HEK293 (cell line): ENCODE data around the gene TEX19.

ENCODE experiments used
- CTCF ChIA-PET: fragments of 350-600 bp; formaldehyde crosslinking; extraction: SDS; loops from one replicate; lab custom pipeline; 2021; ENCODE audit warnings: antibody characterized with exemption; lab: Yijun Ruan, JAX
- POLR2A ChIA-PET: fragments of 300-600 bp; formaldehyde crosslinking; extraction: SDS; loops from one replicate; lab custom pipeline; 2020; ENCODE audit warnings: antibody characterized with exemption, inconsistent platforms; lab: Yijun Ruan, JAX
- H3K27ac ChIP-seq: fragments of 200-500 bp; sonication (Bioruptor generic); 2 replicates; pipeline ENCODE4 v1.5.1; 2014; ENCODE audit warnings: low read depth, low read length, control low read depth, inconsistent platforms; ENCODE audit errors: extremely low read depth
- H3K36me3 ChIP-seq, 2 experiments: fragments of 200-500 bp in 1 of 2; sonication (Bioruptor generic) in 1 of 2; 1 replicate in 1 of 2; 2 replicates in 1 of 2; pipeline ENCODE4 v1.5.1; 2014 to 2017; ENCODE audit warnings: inconsistent platforms in 2 of 2, low read length in 2 of 2; ENCODE audit not compliant: control insufficient read depth in 2 of 2, insufficient read depth in 1 of 2
- H3K4me1 ChIP-seq: fragments of 200-500 bp; sonication (Bioruptor generic); 2 replicates; pipeline ENCODE4 v1.5.1; 2014; ENCODE audit warnings: mild to moderate bottlenecking, low read length, inconsistent platforms; ENCODE audit not compliant: control insufficient read depth, insufficient read depth
- H3K4me3 ChIP-seq: 2 replicates; pipeline ENCODE4 v1.5.1; 2011; ENCODE audit warnings: low read depth, mild to moderate bottlenecking, control low read depth, low read length, moderate library complexity
- H3K9me3 ChIP-seq: fragments of 200-500 bp; sonication (Bioruptor generic); 2 replicates; pipeline ENCODE4 v1.5.1; 2014; ENCODE audit warnings: low read depth, low read length, inconsistent platforms; ENCODE audit not compliant: control insufficient read depth, insufficient read depth
- ATF2 ChIP-seq: fragments of 450-650 bp; formaldehyde crosslinking; IDR thresholded peaks from 2 replicates; pipeline ENCODE4 v1.5.1; 2016; ENCODE audit warnings: missing biosample characterization, missing genetic modification characterization, low read depth
- BCL11A ChIP-seq: fragments of 450-650 bp; formaldehyde crosslinking; IDR thresholded peaks from 2 replicates; pipeline ENCODE4 v1.5.1; 2016; ENCODE audit warnings: low read depth, missing biosample characterization, missing genetic modification characterization
- GLIS1 ChIP-seq: fragments of 450-650 bp; formaldehyde crosslinking; IDR thresholded peaks from 2 replicates; pipeline ENCODE4 v1.5.1; 2016; ENCODE audit warnings: missing biosample characterization, missing genetic modification characterization
- GLIS2 ChIP-seq: fragments of 450-650 bp; formaldehyde crosslinking; IDR thresholded peaks from 2 replicates; pipeline ENCODE4 v1.5.1; 2016; ENCODE audit warnings: missing biosample characterization, missing genetic modification characterization
- HOXD13 ChIP-seq: sonication (generic); formaldehyde crosslinking; IDR thresholded peaks from 2 replicates; pipeline ENCODE4 v1.8.0; 2022; ENCODE audit warnings: missing genetic modification reagents, borderline replicate concordance
- OVOL3 ChIP-seq: fragments of 450-650 bp; formaldehyde crosslinking; IDR thresholded peaks from 2 replicates; pipeline ENCODE4 v1.5.1; 2016; ENCODE audit warnings: missing biosample characterization, missing genetic modification characterization
- PATZ1 ChIP-seq: fragments of 450-650 bp; formaldehyde crosslinking; IDR thresholded peaks from 2 replicates; pipeline ENCODE4 v1.5.1; 2016; ENCODE audit warnings: missing biosample characterization, missing genetic modification characterization
- TCF7L2 ChIP-seq: IDR thresholded peaks from 2 replicates; pipeline ENCODE4 v1.6.1; 2011; ENCODE audit warnings: low read depth, mild to moderate bottlenecking, inconsistent platforms, low read length, moderate library complexity, borderline replicate concordance
- ZBTB26 ChIP-seq: fragments of 450-650 bp; formaldehyde crosslinking; optimal IDR thresholded peaks from 2 replicates; pipeline ENCODE3; 2016; ENCODE audit warnings: missing biosample characterization, mild to moderate bottlenecking, missing genetic modification characterization
- ZFP69B ChIP-seq: fragments of 450-650 bp; formaldehyde crosslinking; IDR thresholded peaks from 2 replicates; pipeline ENCODE4 v1.5.1; 2016; ENCODE audit warnings: missing biosample characterization, missing genetic modification characterization
- ZNF157 ChIP-seq: fragments of 450-650 bp; formaldehyde crosslinking; IDR thresholded peaks from 2 replicates; pipeline ENCODE4 v1.5.1; 2016; ENCODE audit warnings: missing biosample characterization, missing genetic modification characterization
- ZNF174 ChIP-seq: fragments of 450-650 bp; formaldehyde crosslinking; IDR thresholded peaks from 2 replicates; pipeline ENCODE4 v1.5.0; 2017; ENCODE audit warnings: missing biosample characterization, mild to moderate bottlenecking, missing genetic modification characterization
- ZNF404 ChIP-seq: fragments of 450-650 bp; formaldehyde crosslinking; IDR thresholded peaks from 2 replicates; pipeline ENCODE4 v1.5.1; 2017; ENCODE audit warnings: missing biosample characterization, missing genetic modification characterization
- ZSCAN23 ChIP-seq: fragments of 450-650 bp; formaldehyde crosslinking; IDR thresholded peaks from 2 replicates; pipeline ENCODE4 v1.5.1; 2016; ENCODE audit warnings: missing biosample characterization, missing genetic modification characterization
- ZSCAN30 ChIP-seq: fragments of 450-650 bp; IDR thresholded peaks from 2 replicates; pipeline ENCODE4 v1.5.1; 2018; ENCODE audit warnings: missing biosample characterization, mild to moderate bottlenecking, missing genetic modification characterization, moderate library complexity
- TF ChIP-seq, protein P1 (sequence below): fragments of 450-650 bp; formaldehyde crosslinking; IDR thresholded peaks from 2 replicates; pipeline ENCODE4 v1.5.1; 2016; ENCODE audit warnings: missing biosample characterization, missing genetic modification characterization
- TF ChIP-seq, protein P2 (sequence below): fragments of 450-650 bp; formaldehyde crosslinking; IDR thresholded peaks from 2 replicates; pipeline ENCODE4 v1.5.1; 2016; ENCODE audit warnings: missing biosample characterization, missing genetic modification characterization
- TF ChIP-seq, protein P3 (sequence below): fragments of 450-650 bp; formaldehyde crosslinking; IDR thresholded peaks from 2 replicates; pipeline ENCODE4 v1.5.1; 2016; ENCODE audit warnings: missing biosample characterization, missing genetic modification characterization
- TF ChIP-seq, protein P4 (sequence below): fragments of 450-650 bp; formaldehyde crosslinking; IDR thresholded peaks from 2 replicates; pipeline ENCODE4 v1.5.1; 2017; ENCODE audit warnings: missing biosample characterization, missing genetic modification characterization

The TEX19 gene

DNA sequence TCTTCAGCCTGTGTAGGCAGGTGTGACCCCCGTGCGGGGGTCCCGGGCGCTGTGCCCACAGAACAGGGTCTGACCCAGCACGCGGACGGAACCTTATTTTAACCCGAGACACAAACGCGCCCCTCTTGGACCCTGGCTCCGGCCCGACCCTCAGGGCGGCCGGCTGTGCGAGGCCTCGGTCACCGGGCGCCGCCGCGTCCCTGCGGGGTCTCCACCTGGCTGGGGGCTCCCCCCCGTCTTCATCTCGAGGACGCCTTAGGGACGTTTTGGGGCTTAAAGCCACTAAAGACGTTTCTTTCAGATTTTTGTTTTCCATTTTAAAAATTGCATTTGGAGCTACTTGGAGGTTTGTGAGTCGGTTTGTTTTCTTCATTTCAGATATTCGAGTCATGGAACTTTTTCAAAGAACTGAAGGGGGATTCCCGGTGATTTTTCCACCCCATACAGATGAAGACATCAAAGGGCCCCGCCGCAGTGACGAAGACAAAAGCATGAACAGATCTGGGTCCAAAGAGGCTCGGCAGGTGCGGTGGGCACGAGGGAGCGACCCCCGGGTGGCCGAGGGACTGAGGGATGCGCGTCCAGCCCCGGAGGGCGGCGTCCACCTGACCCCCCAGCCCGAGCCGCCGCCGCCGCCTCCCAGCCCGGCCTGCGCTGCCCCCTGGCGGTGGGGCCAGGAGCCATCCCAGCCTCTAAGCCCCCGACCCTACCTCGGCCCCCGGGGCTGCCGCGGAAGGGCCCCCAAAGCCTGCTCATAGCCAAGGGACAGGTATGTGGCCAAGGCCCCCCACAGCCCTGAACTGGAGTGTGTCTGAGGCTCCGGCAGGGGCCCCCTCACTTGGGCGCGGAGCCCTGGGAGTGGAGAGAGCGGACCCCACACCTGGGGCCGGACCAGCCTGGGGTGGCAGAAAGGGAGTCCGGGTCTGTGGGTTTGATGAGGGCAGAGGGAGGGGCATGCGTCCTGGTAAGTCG, 37.8 kb upstream of the TEX19 start:
- CTCF ChIA-PET: interaction anchor here (0.6 to 2.8 kb wide), 23 partner anchors 9 to 166 kb away, joined by 3 to 27 read pairs (median 4); no protein-coding TSS in a partner anchor
- Histone ChIP-seq H3K4me1 (no peaks in the 10 kb centered on the region; the same call in 1 of the 2 replicates), H3K4me3 (no peak overlapping the region), H3K9me3 (no peaks in the 10 kb centered on the region), H3K36me3 (no peaks in the 10 kb centered on the region), H3K27ac (no peak overlapping the region)
- POLR2A ChIA-PET: interaction anchor here (0.8 to 1.2 kb wide), 2 partner anchors 29 to 48 kb away, joined by 3 to 4 read pairs; partner anchors contain the start of gene CSNK1D
- no peak for TF ChIP-seq ZNF174 (tag by site-specific recombination)
- TF ChIP-seq, protein P1, sequence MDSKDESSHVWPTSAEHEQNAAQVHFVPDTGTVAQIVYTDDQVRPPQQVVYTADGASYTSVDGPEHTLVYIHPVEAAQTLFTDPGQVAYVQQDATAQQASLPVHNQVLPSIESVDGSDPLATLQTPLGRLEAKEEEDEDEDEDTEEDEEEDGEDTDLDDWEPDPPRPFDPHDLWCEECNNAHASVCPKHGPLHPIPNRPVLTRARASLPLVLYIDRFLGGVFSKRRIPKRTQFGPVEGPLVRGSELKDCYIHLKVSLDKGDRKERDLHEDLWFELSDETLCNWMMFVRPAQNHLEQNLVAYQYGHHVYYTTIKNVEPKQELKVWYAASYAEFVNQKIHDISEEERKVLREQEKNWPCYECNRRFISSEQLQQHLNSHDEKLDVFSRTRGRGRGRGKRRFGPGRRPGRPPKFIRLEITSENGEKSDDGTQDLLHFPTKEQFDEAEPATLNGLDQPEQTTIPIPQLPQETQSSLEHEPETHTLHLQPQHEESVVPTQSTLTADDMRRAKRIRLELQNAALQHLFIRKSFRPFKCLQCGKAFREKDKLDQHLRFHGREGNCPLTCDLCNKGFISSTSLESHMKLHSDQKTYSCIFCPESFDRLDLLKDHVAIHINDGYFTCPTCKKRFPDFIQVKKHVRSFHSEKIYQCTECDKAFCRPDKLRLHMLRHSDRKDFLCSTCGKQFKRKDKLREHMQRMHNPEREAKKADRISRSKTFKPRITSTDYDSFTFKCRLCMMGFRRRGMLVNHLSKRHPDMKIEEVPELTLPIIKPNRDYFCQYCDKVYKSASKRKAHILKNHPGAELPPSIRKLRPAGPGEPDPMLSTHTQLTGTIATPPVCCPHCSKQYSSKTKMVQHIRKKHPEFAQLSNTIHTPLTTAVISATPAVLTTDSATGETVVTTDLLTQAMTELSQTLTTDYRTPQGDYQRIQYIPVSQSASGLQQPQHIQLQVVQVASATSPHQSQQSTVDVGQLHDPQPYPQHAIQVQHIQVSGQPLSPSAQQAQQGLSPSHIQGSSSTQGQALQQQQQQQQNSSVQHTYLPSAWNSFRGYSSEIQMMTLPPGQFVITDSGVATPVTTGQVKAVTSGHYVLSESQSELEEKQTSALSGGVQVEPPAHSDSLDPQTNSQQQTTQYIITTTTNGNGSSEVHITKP (tag by site-specific recombination): no peak
- TF ChIP-seq ATF2 (tag by site-specific recombination): no peak
- TF ChIP-seq, protein P2, sequence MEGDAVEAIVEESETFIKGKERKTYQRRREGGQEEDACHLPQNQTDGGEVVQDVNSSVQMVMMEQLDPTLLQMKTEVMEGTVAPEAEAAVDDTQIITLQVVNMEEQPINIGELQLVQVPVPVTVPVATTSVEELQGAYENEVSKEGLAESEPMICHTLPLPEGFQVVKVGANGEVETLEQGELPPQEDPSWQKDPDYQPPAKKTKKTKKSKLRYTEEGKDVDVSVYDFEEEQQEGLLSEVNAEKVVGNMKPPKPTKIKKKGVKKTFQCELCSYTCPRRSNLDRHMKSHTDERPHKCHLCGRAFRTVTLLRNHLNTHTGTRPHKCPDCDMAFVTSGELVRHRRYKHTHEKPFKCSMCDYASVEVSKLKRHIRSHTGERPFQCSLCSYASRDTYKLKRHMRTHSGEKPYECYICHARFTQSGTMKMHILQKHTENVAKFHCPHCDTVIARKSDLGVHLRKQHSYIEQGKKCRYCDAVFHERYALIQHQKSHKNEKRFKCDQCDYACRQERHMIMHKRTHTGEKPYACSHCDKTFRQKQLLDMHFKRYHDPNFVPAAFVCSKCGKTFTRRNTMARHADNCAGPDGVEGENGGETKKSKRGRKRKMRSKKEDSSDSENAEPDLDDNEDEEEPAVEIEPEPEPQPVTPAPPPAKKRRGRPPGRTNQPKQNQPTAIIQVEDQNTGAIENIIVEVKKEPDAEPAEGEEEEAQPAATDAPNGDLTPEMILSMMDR (tag by site-specific recombination): peak; percentile 62
- TF ChIP-seq ZSCAN23: no peak
- TF ChIP-seq ZNF157 (tag by site-specific recombination): no peak
- TF ChIP-seq GLIS1 (tag by site-specific recombination): peak; percentile 45
- 0 out of 2 replicates have a peak, but pooled peaks have one; percentile 45 for TF ChIP-seq ZSCAN30 (tag by site-specific recombination)
- peak; percentile 79 for TF ChIP-seq GLIS2
- peak; percentile 29; the same call in 1 of the 2 replicates for TF ChIP-seq TCF7L2
- TF ChIP-seq HOXD13: no peak
- no peak for TF ChIP-seq OVOL3 (tag by site-specific recombination)
- TF ChIP-seq, protein P3, sequence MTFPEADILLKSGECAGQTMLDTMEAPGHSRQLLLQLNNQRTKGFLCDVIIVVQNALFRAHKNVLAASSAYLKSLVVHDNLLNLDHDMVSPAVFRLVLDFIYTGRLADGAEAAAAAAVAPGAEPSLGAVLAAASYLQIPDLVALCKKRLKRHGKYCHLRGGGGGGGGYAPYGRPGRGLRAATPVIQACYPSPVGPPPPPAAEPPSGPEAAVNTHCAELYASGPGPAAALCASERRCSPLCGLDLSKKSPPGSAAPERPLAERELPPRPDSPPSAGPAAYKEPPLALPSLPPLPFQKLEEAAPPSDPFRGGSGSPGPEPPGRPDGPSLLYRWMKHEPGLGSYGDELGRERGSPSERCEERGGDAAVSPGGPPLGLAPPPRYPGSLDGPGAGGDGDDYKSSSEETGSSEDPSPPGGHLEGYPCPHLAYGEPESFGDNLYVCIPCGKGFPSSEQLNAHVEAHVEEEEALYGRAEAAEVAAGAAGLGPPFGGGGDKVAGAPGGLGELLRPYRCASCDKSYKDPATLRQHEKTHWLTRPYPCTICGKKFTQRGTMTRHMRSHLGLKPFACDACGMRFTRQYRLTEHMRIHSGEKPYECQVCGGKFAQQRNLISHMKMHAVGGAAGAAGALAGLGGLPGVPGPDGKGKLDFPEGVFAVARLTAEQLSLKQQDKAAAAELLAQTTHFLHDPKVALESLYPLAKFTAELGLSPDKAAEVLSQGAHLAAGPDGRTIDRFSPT: peak; percentile 46; the same call in 1 of the 2 replicates
- peak; percentile 75 for TF ChIP-seq PATZ1
- peak; percentile 48; the same call in 1 of the 2 replicates for TF ChIP-seq ZFP69B
- TF ChIP-seq ZBTB26: peak; percentile 25
- TF ChIP-seq, protein P4, sequence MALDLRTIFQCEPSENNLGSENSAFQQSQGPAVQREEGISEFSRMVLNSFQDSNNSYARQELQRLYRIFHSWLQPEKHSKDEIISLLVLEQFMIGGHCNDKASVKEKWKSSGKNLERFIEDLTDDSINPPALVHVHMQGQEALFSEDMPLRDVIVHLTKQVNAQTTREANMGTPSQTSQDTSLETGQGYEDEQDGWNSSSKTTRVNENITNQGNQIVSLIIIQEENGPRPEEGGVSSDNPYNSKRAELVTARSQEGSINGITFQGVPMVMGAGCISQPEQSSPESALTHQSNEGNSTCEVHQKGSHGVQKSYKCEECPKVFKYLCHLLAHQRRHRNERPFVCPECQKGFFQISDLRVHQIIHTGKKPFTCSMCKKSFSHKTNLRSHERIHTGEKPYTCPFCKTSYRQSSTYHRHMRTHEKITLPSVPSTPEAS (tag by site-specific recombination): no peak
- TF ChIP-seq BCL11A (tag by site-specific recombination): 0 out of 2 replicates have a peak, but pooled peaks have one; percentile 22
- no peak for TF ChIP-seq ZNF404
